Body of pancreas (tissue), 4 donors: ENCODE results near the gene POLDIP3.

Experiments used
- POLR2A ChIP-seq, 3 donors: fragments of 450-650 bp; IDR thresholded peaks; one replicate each; pipeline ENCODE4 v1.6.1; 2016; ENCODE audit warnings: antibody characterized with exemption in 3 of 3, mild to moderate bottlenecking in 2 of 3
- TF ChIP-seq, protein P1 (sequence below), 7 experiments: fragments of 450-650 bp in 4 of 7; fragments of 200-600 bp in 3 of 7; sonication (generic) in 3 of 7; IDR thresholded peaks; one replicate each; pipeline ENCODE4 v1.5.1; 2016 to 2019; ENCODE audit warnings: antibody characterized with exemption in 7 of 7

DNA sequence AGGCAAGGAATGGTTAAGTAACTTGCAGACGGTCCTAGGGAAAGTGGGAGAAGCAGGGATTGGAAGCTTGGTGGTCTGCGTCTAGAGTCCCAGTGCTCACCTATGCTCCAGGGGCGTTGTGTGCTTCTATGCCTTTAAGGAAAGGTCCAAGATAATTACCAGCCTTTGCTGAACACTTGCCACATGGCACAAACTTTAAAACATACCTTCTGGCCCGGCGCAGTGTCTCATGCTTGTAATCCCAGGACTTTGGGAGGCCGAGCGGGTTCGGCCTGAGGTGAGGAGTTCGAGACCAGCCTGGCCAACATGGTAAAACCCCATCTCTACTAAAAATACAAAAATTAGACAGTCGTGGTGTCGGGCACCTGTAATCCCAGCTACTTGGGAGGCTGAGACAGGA lies 2.3 kb downstream of the POLDIP3 start:
- TF ChIP-seq, protein P1, sequence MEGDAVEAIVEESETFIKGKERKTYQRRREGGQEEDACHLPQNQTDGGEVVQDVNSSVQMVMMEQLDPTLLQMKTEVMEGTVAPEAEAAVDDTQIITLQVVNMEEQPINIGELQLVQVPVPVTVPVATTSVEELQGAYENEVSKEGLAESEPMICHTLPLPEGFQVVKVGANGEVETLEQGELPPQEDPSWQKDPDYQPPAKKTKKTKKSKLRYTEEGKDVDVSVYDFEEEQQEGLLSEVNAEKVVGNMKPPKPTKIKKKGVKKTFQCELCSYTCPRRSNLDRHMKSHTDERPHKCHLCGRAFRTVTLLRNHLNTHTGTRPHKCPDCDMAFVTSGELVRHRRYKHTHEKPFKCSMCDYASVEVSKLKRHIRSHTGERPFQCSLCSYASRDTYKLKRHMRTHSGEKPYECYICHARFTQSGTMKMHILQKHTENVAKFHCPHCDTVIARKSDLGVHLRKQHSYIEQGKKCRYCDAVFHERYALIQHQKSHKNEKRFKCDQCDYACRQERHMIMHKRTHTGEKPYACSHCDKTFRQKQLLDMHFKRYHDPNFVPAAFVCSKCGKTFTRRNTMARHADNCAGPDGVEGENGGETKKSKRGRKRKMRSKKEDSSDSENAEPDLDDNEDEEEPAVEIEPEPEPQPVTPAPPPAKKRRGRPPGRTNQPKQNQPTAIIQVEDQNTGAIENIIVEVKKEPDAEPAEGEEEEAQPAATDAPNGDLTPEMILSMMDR (IDR thresholded peaks at IDR 0.05) = no peak
- no peak for TF ChIP-seq POLR2A (IDR thresholded peaks at IDR 0.05)
